Measurements from ENCODE around the gene LUC7L3. TPM values are rescaled to one million over a fixed set of nuclear protein-coding genes. Genes with fewer than 3 reads are reported as not detected.

The LUC7L3 gene
- total RNA-seq, 1 experiment from 2014 or later, result 185 TPM

DNA sequence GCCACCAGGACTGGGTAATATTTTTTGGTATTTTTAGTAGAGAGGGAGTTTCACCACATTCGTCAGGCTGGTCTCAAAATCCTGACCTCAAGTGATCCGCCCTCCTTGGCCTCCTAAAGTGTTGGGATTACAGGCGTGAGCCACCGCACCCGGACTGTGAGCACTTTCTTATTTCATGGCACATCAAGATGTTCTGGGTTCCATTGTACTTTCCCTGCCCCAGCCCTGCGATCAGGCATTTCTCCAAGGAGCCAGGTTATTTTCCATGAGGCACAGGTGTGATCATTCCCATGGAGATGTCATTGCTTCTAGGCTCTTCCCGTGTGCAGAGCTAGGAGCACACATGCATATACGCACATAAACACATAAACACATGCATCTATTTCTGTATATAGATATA is 50.5 kb downstream of the LUC7L3 start:
- H3K36me3 ChIP-seq (ENCODE audit: insufficient read depth, low read length, poor library complexity, severe bottlenecking), result no peaks in the 10 kb centered on the region
- H3K27ac ChIP-seq (ENCODE audit: low read depth, low read length, poor library complexity, severe bottlenecking), result no peak overlapping the region
- ChIA-PET POLR2A (ENCODE audit: low non-redundant PET) (no interaction called here), CTCF (interaction anchor here (0.6 kb wide), 2 partner anchors 26 to 142 kb away, joined by 3 to 13 read pairs; no protein-coding TSS in a partner anchor)
- DNase-seq (ENCODE audit: low spot score), result no peak
- no TSS peak for BruUV-seq (replicated peaks)
- H3K4me1 ChIP-seq (ENCODE audit: insufficient read depth, low read length, poor library complexity, severe bottlenecking), result peaks cover 9% of the 10 kb centered on the region
- H3K27me3 ChIP-seq (replicated peaks; ENCODE audit: insufficient read depth, low read depth, low read length, poor library complexity), result no peaks in the 10 kb centered on the region
- no peaks in the 10 kb centered on the region for H3K9me3 ChIP-seq (ENCODE audit: low read depth, low read length, poor library complexity, severe bottlenecking)
- H3K4me3 ChIP-seq (ENCODE audit: low read depth, low read length, poor library complexity, severe bottlenecking), result no peak overlapping the region
- intact Hi-C loops (cut with micrococcal nuclease; ENCODE audit: unreplicated experiment), result no loop called here
- TF ChIP-seq CTCF (conservative IDR thresholded peaks at IDR 0.05; ENCODE audit: low read depth, low read length) (no peak), EZH2 (IDR thresholded peaks at IDR 0.05; ENCODE audit: borderline replicate concordance, low read depth, low read length, poor library complexity, severe bottlenecking) (no peak)

GRCh38 chr17:50770346-50770745 is 50.9 kb downstream of the LUC7L3 start:
- ChIA-PET CTCF (interaction anchor here (0.6 kb wide), 1 partner anchor 25 kb away, joined by 13 read pairs; no protein-coding TSS in a partner anchor), POLR2A (ENCODE audit: low non-redundant PET) (no interaction called here)
- H3K9me3 ChIP-seq (ENCODE audit: low read depth, low read length, poor library complexity, severe bottlenecking), result no peaks in the 10 kb centered on the region
- intact Hi-C loops (cut with micrococcal nuclease; ENCODE audit: unreplicated experiment), result no loop called here
- peaks cover 8% of the 10 kb centered on the region for H3K4me1 ChIP-seq (ENCODE audit: insufficient read depth, low read length, poor library complexity, severe bottlenecking)
- no TSS peak for BruUV-seq (replicated peaks)
- no peak overlapping the region for H3K4me3 ChIP-seq (ENCODE audit: low read depth, low read length, poor library complexity, severe bottlenecking)
- TF ChIP-seq EZH2 (IDR thresholded peaks at IDR 0.05; ENCODE audit: borderline replicate concordance, low read depth, low read length, poor library complexity, severe bottlenecking) (no peak), CTCF (conservative IDR thresholded peaks at IDR 0.05; ENCODE audit: low read depth, low read length) (no peak)
- DNase-seq (ENCODE audit: low spot score), result no peak
- no peak overlapping the region for H3K27ac ChIP-seq (ENCODE audit: low read depth, low read length, poor library complexity, severe bottlenecking)
- H3K27me3 ChIP-seq (replicated peaks; ENCODE audit: insufficient read depth, low read depth, low read length, poor library complexity), result no peaks in the 10 kb centered on the region
- H3K36me3 ChIP-seq (ENCODE audit: insufficient read depth, low read length, poor library complexity, severe bottlenecking), result no peaks in the 10 kb centered on the region

GRCh38 chr17:50771991-50772785 is 52.8 kb downstream of the LUC7L3 start:
- DNase-seq (ENCODE audit: low spot score), result peak; percentile 61
- H3K4me3 ChIP-seq (ENCODE audit: low read depth, low read length, poor library complexity, severe bottlenecking), result no peak overlapping the region
- CTCF ChIA-PET, result interaction anchor here (1.8 kb wide), 1 partner anchor 11 kb away, joined by 9 read pairs; no protein-coding TSS in a partner anchor
- H3K4me1 ChIP-seq (ENCODE audit: insufficient read depth, low read length, poor library complexity, severe bottlenecking), result peaks cover 8% of the 10 kb centered on the region
- intact Hi-C loops (cut with micrococcal nuclease; ENCODE audit: unreplicated experiment), result no loop called here
- H3K27ac ChIP-seq (ENCODE audit: low read depth, low read length, poor library complexity, severe bottlenecking), result no peak overlapping the region
- H3K36me3 ChIP-seq (ENCODE audit: insufficient read depth, low read length, poor library complexity, severe bottlenecking), result no peaks in the 10 kb centered on the region
- H3K9me3 ChIP-seq (ENCODE audit: low read depth, low read length, poor library complexity, severe bottlenecking), result no peaks in the 10 kb centered on the region
- H3K27me3 ChIP-seq (replicated peaks; ENCODE audit: insufficient read depth, low read depth, low read length, poor library complexity), result no peaks in the 10 kb centered on the region
- POLR2A ChIA-PET (ENCODE audit: low non-redundant PET), result no interaction called here
- no TSS peak for BruUV-seq (replicated peaks)
- TF ChIP-seq CTCF (conservative IDR thresholded peaks at IDR 0.05; ENCODE audit: low read depth, low read length) (no peak), EZH2 (IDR thresholded peaks at IDR 0.05; ENCODE audit: borderline replicate concordance, low read depth, low read length, poor library complexity, severe bottlenecking) (no peak)
